NB4 (cell line): ENCODE measurements around the gene TMEM151A.

Experiments used
- MYC ChIP-seq: IDR thresholded peaks from 2 replicates; pipeline ENCODE4 v1.6.1; 2011; ENCODE audit warnings: low read depth, low read length
- POLR2A ChIP-seq: IDR thresholded peaks from 2 replicates; pipeline ENCODE4 v1.6.1; 2011; ENCODE audit warnings: mild to moderate bottlenecking; ENCODE audit not compliant: insufficient read length; ENCODE audit errors: extremely low read depth
- TF ChIP-seq, protein P1 (sequence below): IDR thresholded peaks from one replicate; pipeline ENCODE4 v1.5.1; 2012; ENCODE audit warnings: low read depth, low read length

GRCh38 chr11:66275984-66276612 is 15.6 kb upstream of the TMEM151A start:
- TF ChIP-seq POLR2A: no peak
- TF ChIP-seq, protein P1, sequence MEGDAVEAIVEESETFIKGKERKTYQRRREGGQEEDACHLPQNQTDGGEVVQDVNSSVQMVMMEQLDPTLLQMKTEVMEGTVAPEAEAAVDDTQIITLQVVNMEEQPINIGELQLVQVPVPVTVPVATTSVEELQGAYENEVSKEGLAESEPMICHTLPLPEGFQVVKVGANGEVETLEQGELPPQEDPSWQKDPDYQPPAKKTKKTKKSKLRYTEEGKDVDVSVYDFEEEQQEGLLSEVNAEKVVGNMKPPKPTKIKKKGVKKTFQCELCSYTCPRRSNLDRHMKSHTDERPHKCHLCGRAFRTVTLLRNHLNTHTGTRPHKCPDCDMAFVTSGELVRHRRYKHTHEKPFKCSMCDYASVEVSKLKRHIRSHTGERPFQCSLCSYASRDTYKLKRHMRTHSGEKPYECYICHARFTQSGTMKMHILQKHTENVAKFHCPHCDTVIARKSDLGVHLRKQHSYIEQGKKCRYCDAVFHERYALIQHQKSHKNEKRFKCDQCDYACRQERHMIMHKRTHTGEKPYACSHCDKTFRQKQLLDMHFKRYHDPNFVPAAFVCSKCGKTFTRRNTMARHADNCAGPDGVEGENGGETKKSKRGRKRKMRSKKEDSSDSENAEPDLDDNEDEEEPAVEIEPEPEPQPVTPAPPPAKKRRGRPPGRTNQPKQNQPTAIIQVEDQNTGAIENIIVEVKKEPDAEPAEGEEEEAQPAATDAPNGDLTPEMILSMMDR: no peak
- no peak for TF ChIP-seq MYC
